Dermis blood vessel endothelial cell (primary cell): ENCODE results near the gene JAZF1. TPM values are rescaled to one million over a fixed set of nuclear protein-coding genes. Genes with fewer than 3 reads are reported as not detected.
A peak's percentile ranks its signal among the peaks of the same experiment; 100 is the strongest.
"Not testable (repeated sequence)": the region's sequence is repeated elsewhere in the genome, so short reads cannot be mapped to it uniquely, and the experiment has no call there.

ENCODE experiments used
- DNase-seq: peaks from one replicate; pipeline ENCODE4 v3.0.0; 2010
- total RNA-seq: library from RNA; depleted of rRNA; stranded (reverse); fragments of >200 nt; gene quantifications from 2 replicates; pipeline ENCODE4 v1.2.3, GENCODE V29; 2014

JAZF1 gene
- total RNA-seq, 1 donor from 2014 or later, result 3.6 TPM

GRCh38 chr7:28037220-28038010 lies 143.2 kb downstream of the JAZF1 start:
- peak; percentile 91 for DNase-seq

GRCh38 chr7:28036696-28037095 lies 143.9 kb downstream of the JAZF1 start:
- DNase-seq, result no peak

- DNase-seq, result no peak
Measured at GRCh38 chr7:28033386-28033785, 147.2 kb downstream of the JAZF1 start.

DNA sequence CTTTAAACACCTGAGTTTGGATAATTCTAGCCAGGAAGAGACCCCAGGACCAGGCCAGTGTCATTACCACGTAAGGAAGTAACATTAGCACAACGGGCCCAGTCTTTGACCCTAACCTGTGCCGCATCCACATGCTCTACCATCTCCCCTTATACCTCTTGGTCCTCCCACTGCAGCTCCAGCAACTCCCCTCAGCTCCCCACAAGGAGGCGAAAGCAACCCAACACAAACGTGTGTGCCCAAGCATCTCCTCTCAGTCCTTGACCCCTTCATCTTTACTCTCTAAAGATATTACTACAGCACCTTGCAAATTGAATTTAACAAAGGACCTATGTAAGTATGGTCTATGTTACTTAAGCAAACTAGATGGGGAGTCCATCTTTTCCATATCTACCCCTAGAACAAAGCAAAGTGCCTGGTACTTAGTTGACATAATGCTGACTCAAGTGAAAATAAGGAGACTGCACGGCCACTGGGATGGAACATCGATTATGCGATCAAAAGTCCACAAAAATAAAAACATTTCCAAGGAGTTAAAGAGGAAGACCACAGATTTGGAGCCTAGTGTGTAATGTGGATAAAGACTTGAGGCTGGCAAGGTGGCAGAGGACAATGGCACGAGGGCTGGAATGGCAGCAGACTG lies 147.7 kb downstream of the JAZF1 start:
- no peak for DNase-seq

DNA sequence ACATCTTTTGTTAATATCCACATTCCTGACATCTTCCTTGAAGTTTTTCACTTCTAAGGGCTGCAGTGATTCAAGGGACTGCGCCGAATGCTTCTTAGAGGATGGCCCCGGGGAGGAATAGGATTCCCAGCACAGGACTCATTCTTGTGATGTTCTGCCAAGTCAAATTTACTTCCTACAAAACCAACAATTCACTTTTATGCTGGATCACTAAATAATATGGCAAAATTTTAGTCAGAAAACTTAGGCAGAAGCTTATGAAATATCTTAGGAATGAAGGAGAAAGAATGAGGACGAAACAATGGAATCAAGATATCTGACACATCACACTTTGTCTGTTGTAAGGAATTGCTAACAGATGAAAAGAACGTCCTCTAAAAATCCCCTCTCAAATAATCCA lies 151.5 kb downstream of the JAZF1 start:
- DNase-seq, result no peak

GRCh38 chr7:28028471-28028870 lies 152.1 kb downstream of the JAZF1 start:
- DNase-seq, result no peak

DNA sequence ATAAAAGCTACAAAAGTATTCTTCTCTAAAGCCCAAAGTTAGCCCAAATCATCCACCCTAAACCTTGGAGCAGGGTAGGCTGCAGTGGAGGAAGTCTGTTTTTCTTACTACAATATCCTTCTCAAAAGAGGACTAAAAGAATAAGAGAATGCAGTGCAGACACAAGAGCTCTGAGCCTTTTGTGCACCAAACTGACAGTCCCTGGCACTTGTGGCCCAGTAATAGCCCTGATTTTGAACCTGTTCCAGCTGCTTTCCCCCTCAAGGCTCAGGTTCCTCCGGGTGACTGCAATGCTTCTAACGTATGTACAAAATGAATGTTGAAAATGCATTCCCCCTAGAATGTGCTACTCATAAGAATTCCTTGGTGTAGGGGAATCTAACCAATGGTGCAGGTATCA lies 154.4 kb downstream of the JAZF1 start:
- DNase-seq, result no peak

GRCh38 chr7:28024786-28025334 lies 155.7 kb downstream of the JAZF1 start:
- DNase-seq, result no peak

GRCh38 chr7:28020302-28020940 lies 160.2 kb downstream of the JAZF1 start:
- DNase-seq, result peak; percentile 90

DNA sequence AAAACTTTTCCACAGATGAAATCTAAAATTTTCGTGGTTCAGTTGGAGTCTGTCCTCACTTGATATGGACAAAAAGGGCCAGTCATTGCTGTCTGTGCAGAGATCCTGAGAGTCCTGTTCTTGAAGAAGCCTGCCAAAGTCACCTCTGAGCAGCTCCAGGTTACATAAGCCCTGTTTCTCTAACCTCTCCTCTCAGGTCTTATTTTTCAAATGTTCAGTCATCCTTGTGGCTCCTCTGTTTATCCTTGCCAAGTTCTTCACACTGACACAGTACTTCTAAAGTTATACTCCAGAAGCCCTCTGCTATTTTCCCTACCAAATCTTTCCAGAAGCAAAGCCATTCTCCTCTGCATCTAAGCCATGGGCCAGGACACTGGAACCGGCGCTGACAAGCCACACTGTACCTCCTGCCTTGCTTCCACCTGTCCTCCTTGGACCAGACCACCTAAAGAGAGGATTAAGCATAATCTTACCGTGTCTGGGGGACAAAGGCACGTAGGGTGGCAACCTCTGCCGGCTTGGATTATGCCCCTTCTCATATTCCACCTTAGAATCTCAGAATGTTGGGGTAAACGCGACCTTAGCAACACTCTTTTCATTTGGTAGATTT lies 161.6 kb downstream of the JAZF1 start:
- no peak for DNase-seq

- DNase-seq, result no peak
Measured at GRCh38 chr7:28018446-28018845, 162.1 kb downstream of the JAZF1 start.

DNA sequence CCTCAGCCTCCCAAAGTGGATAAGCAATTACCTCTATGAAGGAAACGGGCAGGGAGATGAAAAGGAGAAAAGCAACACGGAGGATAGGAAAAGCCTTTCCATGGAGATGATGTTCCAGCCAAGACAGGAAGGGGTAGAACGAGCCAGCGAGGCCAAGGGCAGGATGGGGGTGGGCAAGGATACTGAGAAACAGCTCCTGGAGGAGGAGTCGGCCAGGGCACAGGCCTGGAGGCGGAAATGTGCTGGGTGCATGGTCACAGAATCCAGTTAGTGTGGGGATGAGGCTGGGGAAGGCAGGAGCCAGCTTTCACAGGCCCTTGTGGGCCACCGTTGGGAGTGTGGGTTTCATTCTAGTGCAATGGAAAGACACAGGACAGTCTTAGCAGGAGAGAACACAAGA lies 162.6 kb downstream of the JAZF1 start:
- DNase-seq, result peak; percentile 3

DNA sequence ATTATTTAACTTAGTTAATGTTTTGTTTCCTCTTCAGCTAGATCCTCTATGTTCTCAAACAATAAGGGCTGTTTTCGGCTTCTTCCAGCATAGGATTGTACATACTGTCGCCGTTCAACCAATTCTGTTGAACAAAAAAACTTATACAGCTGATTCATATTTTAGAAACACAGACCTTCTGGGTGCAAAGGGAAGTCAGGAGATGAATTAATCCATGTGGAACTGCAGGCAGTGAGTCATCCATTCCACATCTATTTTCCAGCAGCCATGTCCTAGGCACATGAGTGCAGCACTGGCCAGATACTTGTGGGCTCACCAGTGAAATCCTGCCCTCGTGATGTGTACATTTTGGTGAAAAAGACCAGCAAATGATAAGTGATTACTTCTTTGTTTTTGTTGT lies 163.2 kb downstream of the JAZF1 start:
- peak; percentile 52 for DNase-seq

GRCh38 chr7:28016297-28016696 lies 164.3 kb downstream of the JAZF1 start:
- no peak for DNase-seq

GRCh38 chr7:28015169-28015568 lies 165.4 kb downstream of the JAZF1 start:
- DNase-seq, result no peak

DNA sequence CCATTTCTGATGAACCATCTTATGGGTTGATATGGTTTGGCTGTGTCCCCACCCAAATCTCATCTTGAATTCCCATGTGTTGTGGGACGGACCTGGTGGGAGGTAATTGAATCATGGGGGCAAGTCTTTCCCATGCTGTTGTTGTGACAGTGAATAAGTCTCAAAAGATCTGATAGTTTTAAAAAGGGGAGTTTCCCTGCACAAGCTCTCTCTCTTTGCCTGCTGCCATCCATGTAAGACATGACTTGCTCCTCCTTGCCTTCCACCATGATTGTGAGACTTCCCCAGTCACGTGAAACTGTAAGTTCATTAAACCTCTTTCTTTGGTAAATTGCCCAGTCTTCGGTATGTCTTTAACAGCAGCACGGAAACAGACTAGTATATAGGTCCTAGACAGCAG lies 166.3 kb downstream of the JAZF1 start:
- DNase-seq, result not testable (repeated sequence)

GRCh38 chr7:28013441-28013840 lies 167.2 kb downstream of the JAZF1 start:
- no peak for DNase-seq

GRCh38 chr7:28013019-28013418 lies 167.6 kb downstream of the JAZF1 start:
- no peak for DNase-seq

DNA sequence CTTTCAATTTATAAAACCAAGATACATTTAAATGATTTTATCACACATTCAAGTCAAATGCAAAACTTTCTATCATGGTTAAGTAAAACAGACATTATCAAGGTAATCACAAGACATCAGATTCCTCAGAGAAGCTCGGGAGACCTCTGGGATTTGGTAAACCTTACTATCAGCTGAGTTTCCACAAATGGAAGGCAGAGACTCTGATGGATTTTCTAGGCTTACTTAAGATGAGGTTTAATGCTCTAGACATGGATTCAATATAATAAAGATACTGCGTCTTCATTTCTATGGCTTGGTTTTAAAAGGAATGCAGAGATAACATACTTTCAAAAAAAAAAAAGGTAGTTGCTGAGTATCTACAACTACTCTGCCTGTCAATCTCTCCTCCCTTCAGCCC lies 171.7 kb downstream of the JAZF1 start:
- DNase-seq, result no peak

DNA sequence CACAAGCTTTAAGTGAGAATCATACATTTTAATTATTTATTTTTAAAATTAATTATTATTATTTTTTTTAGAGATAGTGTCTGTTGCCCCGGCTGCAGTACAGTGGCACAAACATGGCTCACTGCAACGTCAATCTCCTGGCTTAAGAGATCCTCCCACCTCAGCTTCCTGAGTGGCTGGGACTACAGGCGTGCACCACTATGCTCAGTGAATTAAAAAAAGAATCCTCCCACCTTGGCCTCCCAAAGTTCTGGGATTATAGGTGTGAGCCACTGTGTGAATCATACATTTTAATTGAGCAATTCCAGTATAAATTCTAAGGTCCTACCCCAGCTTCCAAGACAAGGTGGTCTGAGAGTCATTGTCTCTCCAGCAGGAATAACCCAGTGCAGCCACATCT lies 172.4 kb downstream of the JAZF1 start:
- DNase-seq, result no peak

- DNase-seq, result no peak
Measured at GRCh38 chr7:28006491-28006890, 174.1 kb downstream of the JAZF1 start.

GRCh38 chr7:28005847-28006231 lies 174.8 kb downstream of the JAZF1 start:
- DNase-seq, result no peak
